Liver (tissue), 9 donors: ENCODE measurements around the gene GRIK2. TPM values are rescaled to one million over a fixed set of nuclear protein-coding genes. Genes with fewer than 3 reads are reported as not detected.

Experiments used
- DNase-seq: peaks from one replicate; pipeline ENCODE4 v3.0.0-alpha.2; 2017; ENCODE audit warnings: low spot score
- H3K27ac ChIP-seq, 2 donors: one replicate each; pipeline ENCODE4 v1.7.0; 2013; ENCODE audit warnings: inconsistent platforms in 2 of 2, low read length in 2 of 2, control low read depth in 1 of 2, low read depth in 1 of 2, mild to moderate bottlenecking in 1 of 2
- H3K27me3 ChIP-seq, 4 donors: one replicate each; pipeline versions ENCODE4 v1.6.1 to v1.7.0; 2013; ENCODE audit warnings: low read length in 3 of 4, inconsistent platforms in 1 of 4, mild to moderate bottlenecking in 1 of 4, moderate library complexity in 1 of 4; ENCODE audit not compliant: control insufficient read depth in 4 of 4, insufficient read depth in 4 of 4
- H3K36me3 ChIP-seq, 4 donors: one replicate each; pipeline versions ENCODE4 v1.6.1 to v1.7.0; 2013; ENCODE audit warnings: low read length in 3 of 4, mild to moderate bottlenecking in 3 of 4, low read depth in 1 of 4, moderate library complexity in 1 of 4; ENCODE audit not compliant: control insufficient read depth in 4 of 4, insufficient read depth in 3 of 4
- H3K4me1 ChIP-seq, 4 donors: one replicate each; pipeline versions ENCODE4 v1.6.1 to v1.7.0; 2013; ENCODE audit warnings: low read length in 3 of 4, mild to moderate bottlenecking in 3 of 4, moderate library complexity in 1 of 4; ENCODE audit not compliant: control insufficient read depth in 4 of 4, insufficient read depth in 4 of 4
- H3K4me3 ChIP-seq, 3 donors: one replicate each; pipeline versions ENCODE4 v1.6.1 to v1.7.0; 2013; ENCODE audit warnings: low read length in 3 of 3, control low read depth in 1 of 3, low read depth in 1 of 3, mild to moderate bottlenecking in 1 of 3
- H3K9ac ChIP-seq, 2 donors: one replicate each; pipeline ENCODE4 v1.7.0; 2013; ENCODE audit warnings: low read length in 2 of 2, mild to moderate bottlenecking in 2 of 2, moderate library complexity in 2 of 2, control low read depth in 1 of 2, low read depth in 1 of 2
- H3K9me3 ChIP-seq, 4 donors: one replicate each; pipeline versions ENCODE4 v1.6.1 to v1.7.0; 2013; ENCODE audit warnings: low read length in 3 of 4; ENCODE audit not compliant: control insufficient read depth in 4 of 4
- ATF3 ChIP-seq: IDR thresholded peaks from 2 replicates; pipeline ENCODE4 v1.6.1; 2016; ENCODE audit warnings: antibody characterized with exemption
- CTCF ChIP-seq: fragments of 150-350 bp; IDR thresholded peaks from 2 replicates; pipeline ENCODE4 v1.5.1; 2017; ENCODE audit warnings: improper control_type of control experiment, low read depth, low read length; ENCODE audit not compliant: missing input control
- EGR1 ChIP-seq, 2 donors: IDR thresholded peaks; 2 replicates each; pipeline ENCODE4 v1.6.1; 2016 to 2018; ENCODE audit warnings: antibody characterized with exemption in 2 of 2, low read depth in 2 of 2
- FOXA1 ChIP-seq: IDR thresholded peaks from 2 replicates; pipeline ENCODE4 v1.6.1; 2016; ENCODE audit warnings: antibody characterized with exemption
- FOXA2 ChIP-seq: IDR thresholded peaks from 2 replicates; pipeline ENCODE4 v1.6.1; 2016; ENCODE audit warnings: antibody characterized with exemption
- GABPA ChIP-seq, 2 donors: IDR thresholded peaks in 1 of 2; conservative IDR thresholded peaks in 1 of 2; 2 replicates each; pipeline ENCODE4 v1.6.1; 2016; ENCODE audit warnings: antibody characterized with exemption in 2 of 2, mild to moderate bottlenecking in 1 of 2, moderate library complexity in 1 of 2
- HNF4A ChIP-seq, 2 donors: conservative IDR thresholded peaks; 2 replicates each; pipeline ENCODE4 v1.6.1; 2016; ENCODE audit warnings: antibody characterized with exemption in 2 of 2, mild to moderate bottlenecking in 2 of 2
- HNF4G ChIP-seq: IDR thresholded peaks from 2 replicates; pipeline ENCODE4 v1.6.1; 2016; ENCODE audit warnings: antibody characterized with exemption
- JUND ChIP-seq, 2 donors: IDR thresholded peaks; 2 replicates each; pipeline ENCODE4 v1.6.1; 2016; ENCODE audit warnings: antibody characterized with exemption in 2 of 2
- MAX ChIP-seq: IDR thresholded peaks from 2 replicates; pipeline ENCODE4 v1.6.1; 2016; ENCODE audit warnings: antibody characterized with exemption
- NR2F2 ChIP-seq: IDR thresholded peaks from 2 replicates; pipeline ENCODE4 v1.6.1; 2016; ENCODE audit warnings: antibody characterized with exemption
- RAD21 ChIP-seq, 2 donors: IDR thresholded peaks; 2 replicates each; pipeline ENCODE4 v1.6.1; 2016; ENCODE audit warnings: antibody characterized with exemption in 2 of 2, mild to moderate bottlenecking in 2 of 2
- REST ChIP-seq: IDR thresholded peaks from 2 replicates; pipeline ENCODE4 v1.6.1; 2016; ENCODE audit warnings: antibody characterized with exemption, mild to moderate bottlenecking
- RXRA ChIP-seq, 2 donors: IDR thresholded peaks; 2 replicates each; pipeline ENCODE4 v1.6.1; 2017 to 2018; ENCODE audit warnings: antibody characterized with exemption in 2 of 2, mild to moderate bottlenecking in 1 of 2
- SP1 ChIP-seq: IDR thresholded peaks from 2 replicates; pipeline ENCODE4 v1.6.1; 2018; ENCODE audit warnings: antibody characterized with exemption, mild to moderate bottlenecking
- TAF1 ChIP-seq: conservative IDR thresholded peaks from 2 replicates; pipeline ENCODE4 v1.6.1; 2016; ENCODE audit warnings: antibody characterized with exemption, mild to moderate bottlenecking
- YY1 ChIP-seq: IDR thresholded peaks from 2 replicates; pipeline ENCODE4 v1.6.1; 2016; ENCODE audit warnings: antibody characterized with exemption, mild to moderate bottlenecking
- ZBTB33 ChIP-seq: IDR thresholded peaks from 2 replicates; pipeline ENCODE4 v1.6.1; 2016; ENCODE audit warnings: antibody characterized with exemption
- WGBS: extraction: QIAGEN DNeasy Blood & Tissue Kit; methylation state at CpG from one replicate; pipeline ENCODE4 v1.1.7; 2013; 5-methylcytosine and 5-hydroxymethylcytosine counted together
- polyA plus RNA-seq, 2 donors: library from polyadenylated mRNA; stranded (reverse) in 1 of 2; unstranded in 1 of 2; fragments of 200-250 nt in 1 of 2; fragments of >200 nt in 1 of 2; fragmentation: Nextera tagmentation in 1 of 2; extraction: Ambion mirVana in 1 of 2; gene quantifications; one replicate each; pipeline versions ENCODE4 v1.2.1 to v1.2.3, GENCODE V29; 2013 to 2015
- total RNA-seq, 2 donors: library from RNA; depleted of rRNA; stranded (reverse); fragments of >200 nt; gene quantifications; one replicate each; pipeline ENCODE4 v1.2.3, GENCODE V29; 2014
- donor health status: healthy.
- donor health status: healthy.
- donor health status: healthy.
- donor health status: healthy.
- donor health status: healthy.

Gene GRIK2
- total and polyA plus RNA-seq, 4 donors: 0.02 to 0.17 (median 0.05) TPM

GRCh38 chr6:101883505-101883904 lies 490.0 kb downstream of the GRIK2 start:
- no peaks in the 10 kb centered on the region for H3K36me3 ChIP-seq
- 80% methylated on average over 3 of the region's 3 CpGs for WGBS
- TF ChIP-seq RXRA (IDR thresholded peaks at IDR 0.05): no peak
- no peak for TF ChIP-seq EGR1 (IDR thresholded peaks at IDR 0.05; ENCODE audit: low read depth in 2 of 2)
- no peak for TF ChIP-seq GABPA (IDR thresholded peaks at IDR 0.05 in 1 of 2, conservative IDR thresholded peaks at IDR 0.05 in 1 of 2)
- no peak for TF ChIP-seq TAF1
- no peak for TF ChIP-seq ZBTB33
- TF ChIP-seq JUND (IDR thresholded peaks at IDR 0.05): no peak
- TF ChIP-seq MAX: no peak
- TF ChIP-seq REST: no peak
- TF ChIP-seq FOXA1: no peak
- no peak for TF ChIP-seq RAD21 (IDR thresholded peaks at IDR 0.05)
- no peak for TF ChIP-seq YY1
- TF ChIP-seq HNF4A (conservative IDR thresholded peaks at IDR 0.05): no peak
- no peak for TF ChIP-seq ATF3
- no peak for TF ChIP-seq HNF4G
- no peak for TF ChIP-seq FOXA2
- TF ChIP-seq NR2F2: no peak
- no peak for TF ChIP-seq CTCF
- TF ChIP-seq SP1: no peak
- no peak overlapping the region for H3K9ac ChIP-seq
- no peaks in the 10 kb centered on the region for H3K27me3 ChIP-seq
- no peaks in the 10 kb centered on the region for H3K4me1 ChIP-seq
- H3K27ac ChIP-seq: no peak overlapping the region
- DNase-seq: no peak
- no peaks in the 10 kb centered on the region for H3K9me3 ChIP-seq
- H3K4me3 ChIP-seq: no peak overlapping the region
